SK-N-SH (cell line): Measurements from ENCODE around the gene LGALS3. TPM values are rescaled to one million over a fixed set of nuclear protein-coding genes. Genes with fewer than 3 reads are reported as not detected.

ENCODE experiments used
- CTCF ChIA-PET: fragments of 300-600, 350-600 bp; formaldehyde crosslinking; extraction: SDS; loops from one replicate; lab custom pipeline; 2021; lab: Yijun Ruan, JAX
- POLR2A ChIA-PET: fragments of 350-600 bp; sonication (Branson Sonifier 250); formaldehyde crosslinking; extraction: SDS; loops from one replicate; lab custom pipeline; 2020; ENCODE audit warnings: antibody characterized with exemption, inconsistent platforms; lab: Yijun Ruan, JAX
- DNase-seq: peaks from one replicate; pipeline ENCODE4 v3.0.0; 2012
- H2AFZ ChIP-seq: fragments of 200-600 bp; sonication (generic); 2 replicates; pipeline ENCODE4 v1.8.1; 2016; ENCODE audit warnings: antibody characterized with exemption, mild to moderate bottlenecking, low read depth
- H3F3A ChIP-seq: fragments of 200-600 bp; sonication (generic); replicated peaks from 2 replicates; pipeline ENCODE3; 2016; ENCODE audit warnings: antibody characterized with exemption, mild to moderate bottlenecking; ENCODE audit not compliant: insufficient read depth
- H3K27ac ChIP-seq, 2 experiments: fragments of 200-500 bp in 1 of 2; fragments of 200-600 bp in 1 of 2; sonication (Bioruptor generic) in 1 of 2; sonication (generic), shearing (Covaris generic) in 1 of 2; 2 replicates each; pipeline versions ENCODE4 v1.5.1 to v1.6.1; 2014 to 2016; ENCODE audit warnings: low read depth in 2 of 2, inconsistent platforms in 1 of 2, low read length in 1 of 2, mild to moderate bottlenecking in 1 of 2, mixed read lengths in 1 of 2
- H3K27me3 ChIP-seq: fragments of 200-600 bp; sonication (generic), shearing (Covaris generic); 2 replicates; pipeline ENCODE4 v1.6.1; 2016; ENCODE audit warnings: mixed run types; ENCODE audit not compliant: insufficient read depth
- H3K36me3 ChIP-seq, 2 experiments: fragments of 200-500 bp in 1 of 2; fragments of 200-600 bp in 1 of 2; sonication (Bioruptor generic) in 1 of 2; sonication (generic) in 1 of 2; replicated peaks in 1 of 2; 2 replicates each; pipeline versions ENCODE3 to v1.5.1; 2014 to 2016; ENCODE audit warnings: low read length in 1 of 2, mild to moderate bottlenecking in 1 of 2; ENCODE audit not compliant: insufficient read depth in 2 of 2, control insufficient read depth in 1 of 2
- H3K4me1 ChIP-seq, 2 experiments: fragments of 200-500 bp in 1 of 2; fragments of 200-600 bp in 1 of 2; sonication (Bioruptor generic) in 1 of 2; sonication (generic), shearing (Covaris generic) in 1 of 2; 2 replicates each; pipeline versions ENCODE4 v1.5.1 to v1.6.1; 2014 to 2016; ENCODE audit warnings: low read depth in 1 of 2, low read length in 1 of 2, mixed run types in 1 of 2; ENCODE audit not compliant: insufficient read depth in 2 of 2, control insufficient read depth in 1 of 2
- H3K4me2 ChIP-seq: fragments of 200-600 bp; sonication (generic), shearing (Covaris generic); 2 replicates; pipeline ENCODE4 v1.6.1; 2017; ENCODE audit warnings: mixed run types
- H3K4me3 ChIP-seq, 2 experiments: fragments of 200-500 bp in 1 of 2; fragments of 200-600 bp in 1 of 2; sonication (Bioruptor generic) in 1 of 2; sonication (generic), shearing (Covaris generic) in 1 of 2; 2 replicates each; pipeline versions ENCODE4 v1.5.1 to v1.8.1; 2014 to 2016; ENCODE audit warnings: low read depth in 2 of 2, inconsistent platforms in 1 of 2, low read length in 1 of 2, mild to moderate bottlenecking in 1 of 2, mixed read lengths in 1 of 2, moderate library complexity in 1 of 2
- H3K79me2 ChIP-seq: fragments of 200-600 bp; sonication (generic); 2 replicates; pipeline ENCODE4 v1.8.1; 2017; ENCODE audit warnings: mild to moderate bottlenecking; ENCODE audit not compliant: insufficient read depth
- H3K9ac ChIP-seq: fragments of 200-600 bp; sonication (generic); 2 replicates; pipeline ENCODE4 v1.6.1; 2017; ENCODE audit warnings: mixed run types
- H3K9me2 ChIP-seq: fragments of 200-600 bp; sonication (generic); 2 replicates; pipeline ENCODE4 v1.6.1; 2017; ENCODE audit warnings: mixed run types
- H3K9me3 ChIP-seq: fragments of 200-600 bp; sonication (generic); 2 replicates; pipeline ENCODE4 v1.6.1; 2017; ENCODE audit warnings: mixed run types, mild to moderate bottlenecking, moderate library complexity
- H4K20me1 ChIP-seq: fragments of 200-600 bp; sonication (generic); 2 replicates; pipeline ENCODE4 v1.6.1; 2017; ENCODE audit warnings: mild to moderate bottlenecking, mixed run types; ENCODE audit not compliant: insufficient read depth
- CHD2 ChIP-seq: fragments of 150-350 bp; IDR thresholded peaks from 2 replicates; pipeline ENCODE4 v1.6.1; 2018; ENCODE audit warnings: low read length; ENCODE audit not compliant: partially characterized antibody
- ELF1 ChIP-seq: IDR thresholded peaks from 2 replicates; pipeline ENCODE4 v1.4.0; 2012
- FOSL2 ChIP-seq: IDR thresholded peaks from 2 replicates; pipeline ENCODE4 v1.4.0; 2012; ENCODE audit warnings: low read depth, mild to moderate bottlenecking, moderate library complexity, borderline replicate concordance
- FOXM1 ChIP-seq: IDR thresholded peaks from 2 replicates; pipeline ENCODE4 v1.4.0; 2012; ENCODE audit warnings: low read depth, mild to moderate bottlenecking
- GABPA ChIP-seq: IDR thresholded peaks from 2 replicates; pipeline ENCODE4 v1.4.0; 2012; ENCODE audit warnings: low read depth, mild to moderate bottlenecking
- JUND ChIP-seq: IDR thresholded peaks from 2 replicates; pipeline ENCODE4 v1.4.0; 2012
- MXI1 ChIP-seq: IDR thresholded peaks from 2 replicates; pipeline ENCODE4 v1.6.1; 2012; ENCODE audit warnings: mild to moderate bottlenecking, low read depth, low read length, improper control_type of control experiment
- NFIC ChIP-seq: IDR thresholded peaks from 2 replicates; pipeline ENCODE4 v1.4.0; 2012; ENCODE audit warnings: borderline replicate concordance
- NRF1 ChIP-seq: IDR thresholded peaks from 2 replicates; pipeline ENCODE4 v1.6.1; 2012; ENCODE audit warnings: low read depth, mild to moderate bottlenecking, low read length
- RAD21 ChIP-seq: IDR thresholded peaks from 2 replicates; pipeline ENCODE4 v1.6.1; 2012; ENCODE audit warnings: mild to moderate bottlenecking, low read length
- RCOR1 ChIP-seq: fragments of 150-350 bp; IDR thresholded peaks from 2 replicates; pipeline ENCODE4 v1.6.1; 2017; ENCODE audit warnings: antibody characterized with exemption, low read length
- RFX5 ChIP-seq: IDR thresholded peaks from 2 replicates; pipeline ENCODE4 v1.6.1; 2012; ENCODE audit warnings: mild to moderate bottlenecking, improper control_type of control experiment, low read length
- SIN3A ChIP-seq: IDR thresholded peaks from 2 replicates; pipeline ENCODE4 v1.6.1; 2012; ENCODE audit warnings: low read depth, mild to moderate bottlenecking, low read length, moderate library complexity, borderline replicate concordance
- SMC3 ChIP-seq: IDR thresholded peaks from 2 replicates; pipeline ENCODE4 v1.6.1; 2012; ENCODE audit warnings: low read depth, low read length, improper control_type of control experiment
- TAF1 ChIP-seq: IDR thresholded peaks from 2 replicates; pipeline ENCODE4 v1.6.1; 2012; ENCODE audit warnings: low read depth, mild to moderate bottlenecking, low read length, moderate library complexity, borderline replicate concordance
- TCF12 ChIP-seq: IDR thresholded peaks from 2 replicates; pipeline ENCODE4 v1.4.0; 2012
- TEAD4 ChIP-seq: IDR thresholded peaks from 2 replicates; pipeline ENCODE4 v1.4.0; 2012; ENCODE audit warnings: mild to moderate bottlenecking, borderline replicate concordance; ENCODE audit not compliant: insufficient read depth
- YY1 ChIP-seq: IDR thresholded peaks from 2 replicates; pipeline ENCODE4 v1.4.0; 2012; ENCODE audit warnings: low read depth, mild to moderate bottlenecking
- WGBS: methylation state at CpG from one replicate; pipeline ENCODE4 v1.1.6; 2017; ENCODE audit warnings: low lambda C conversion rate; 5-methylcytosine and 5-hydroxymethylcytosine counted together
- polyA plus RNA-seq, 3 experiments: library from polyadenylated mRNA; depleted of rRNA; stranded (reverse); fragments of >200 nt; gene quantifications; 2 replicates each; pipeline ENCODE4 v1.2.3, GENCODE V29; 2012
- TF ChIP-seq, protein P1 (sequence below): fragments of 200-600 bp; sonication (generic); IDR thresholded peaks from 2 replicates; pipeline ENCODE4 v1.6.1; 2017; ENCODE audit warnings: antibody characterized with exemption, mild to moderate bottlenecking, moderate library complexity
- TF ChIP-seq, protein P2 (sequence below): IDR thresholded peaks from 2 replicates; pipeline ENCODE4 v1.4.0; 2012; ENCODE audit warnings: low read depth, borderline replicate concordance

Gene LGALS3
- polyA plus RNA-seq, 1 of the 3 experiments (the other 2 are of a cell fraction) = 59.8 TPM

DNA sequence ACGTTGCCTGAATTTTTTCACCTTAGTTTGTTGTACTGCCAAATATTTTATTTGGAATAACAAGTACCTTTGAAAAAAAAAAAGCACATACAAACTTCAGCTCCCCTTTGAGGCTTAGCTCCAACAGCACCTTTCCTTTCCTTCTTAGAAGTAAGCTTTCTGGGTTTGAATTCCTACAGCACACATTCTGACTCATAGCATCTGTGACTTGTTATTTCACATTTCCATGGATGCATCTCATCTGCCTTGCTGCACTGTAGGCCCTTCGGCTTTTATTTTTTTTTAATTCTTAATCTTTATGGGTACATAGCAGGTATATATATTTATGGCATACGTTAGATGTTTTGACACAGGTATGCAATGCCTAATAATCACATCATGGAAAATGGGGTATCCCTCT, 7.2 kb downstream of the LGALS3 start:
- peaks cover 68% of the 10 kb centered on the region for H3K79me2 ChIP-seq
- H3F3A ChIP-seq = peaks cover 11% of the 10 kb centered on the region
- no peak overlapping the region for H3K4me2 ChIP-seq
- POLR2A ChIA-PET = no interaction called here
- peak overlapping the region; percentile 11 to 38; a peak in 3 of 4 replicates for H3K27ac ChIP-seq
- peaks cover 8% of the 10 kb centered on the region; the same call in 1 of the 2 replicates for H4K20me1 ChIP-seq
- no peak for DNase-seq
- no peak overlapping the region for H3K9ac ChIP-seq
- no peaks in the 10 kb centered on the region for H3K9me3 ChIP-seq
- no peaks in the 10 kb centered on the region for H3K27me3 ChIP-seq
- H3K9me2 ChIP-seq = no peaks in the 10 kb centered on the region
- H3K4me1 ChIP-seq = peaks cover 15 to 16% of the 10 kb centered on the region in 2 experiments; a peak in 3 of 4 replicates
- WGBS = 82% methylated on average over 3 of the region's 3 CpGs
- peaks cover 30 to 35% of the 10 kb centered on the region in 2 experiments for H3K36me3 ChIP-seq
- no peak overlapping the region for H3K4me3 ChIP-seq
- CTCF ChIA-PET = interaction anchor here (1.1 to 1.3 kb wide), 2 partner anchors 22 to 34 kb away, joined by 3 read pairs; no protein-coding TSS in a partner anchor
- H2AFZ ChIP-seq = no peak overlapping the region
- TF ChIP-seq RFX5 (no peak), TCF12 (peak; percentile 80), ELF1 (no peak), MXI1 (no peak), JUND (peak; percentile 44), FOSL2 (peak; percentile 55; the same call in 1 of the 2 replicates), GABPA (no peak), RCOR1 (no peak)
- TF ChIP-seq, protein P1, sequence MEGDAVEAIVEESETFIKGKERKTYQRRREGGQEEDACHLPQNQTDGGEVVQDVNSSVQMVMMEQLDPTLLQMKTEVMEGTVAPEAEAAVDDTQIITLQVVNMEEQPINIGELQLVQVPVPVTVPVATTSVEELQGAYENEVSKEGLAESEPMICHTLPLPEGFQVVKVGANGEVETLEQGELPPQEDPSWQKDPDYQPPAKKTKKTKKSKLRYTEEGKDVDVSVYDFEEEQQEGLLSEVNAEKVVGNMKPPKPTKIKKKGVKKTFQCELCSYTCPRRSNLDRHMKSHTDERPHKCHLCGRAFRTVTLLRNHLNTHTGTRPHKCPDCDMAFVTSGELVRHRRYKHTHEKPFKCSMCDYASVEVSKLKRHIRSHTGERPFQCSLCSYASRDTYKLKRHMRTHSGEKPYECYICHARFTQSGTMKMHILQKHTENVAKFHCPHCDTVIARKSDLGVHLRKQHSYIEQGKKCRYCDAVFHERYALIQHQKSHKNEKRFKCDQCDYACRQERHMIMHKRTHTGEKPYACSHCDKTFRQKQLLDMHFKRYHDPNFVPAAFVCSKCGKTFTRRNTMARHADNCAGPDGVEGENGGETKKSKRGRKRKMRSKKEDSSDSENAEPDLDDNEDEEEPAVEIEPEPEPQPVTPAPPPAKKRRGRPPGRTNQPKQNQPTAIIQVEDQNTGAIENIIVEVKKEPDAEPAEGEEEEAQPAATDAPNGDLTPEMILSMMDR = no peak

DNA sequence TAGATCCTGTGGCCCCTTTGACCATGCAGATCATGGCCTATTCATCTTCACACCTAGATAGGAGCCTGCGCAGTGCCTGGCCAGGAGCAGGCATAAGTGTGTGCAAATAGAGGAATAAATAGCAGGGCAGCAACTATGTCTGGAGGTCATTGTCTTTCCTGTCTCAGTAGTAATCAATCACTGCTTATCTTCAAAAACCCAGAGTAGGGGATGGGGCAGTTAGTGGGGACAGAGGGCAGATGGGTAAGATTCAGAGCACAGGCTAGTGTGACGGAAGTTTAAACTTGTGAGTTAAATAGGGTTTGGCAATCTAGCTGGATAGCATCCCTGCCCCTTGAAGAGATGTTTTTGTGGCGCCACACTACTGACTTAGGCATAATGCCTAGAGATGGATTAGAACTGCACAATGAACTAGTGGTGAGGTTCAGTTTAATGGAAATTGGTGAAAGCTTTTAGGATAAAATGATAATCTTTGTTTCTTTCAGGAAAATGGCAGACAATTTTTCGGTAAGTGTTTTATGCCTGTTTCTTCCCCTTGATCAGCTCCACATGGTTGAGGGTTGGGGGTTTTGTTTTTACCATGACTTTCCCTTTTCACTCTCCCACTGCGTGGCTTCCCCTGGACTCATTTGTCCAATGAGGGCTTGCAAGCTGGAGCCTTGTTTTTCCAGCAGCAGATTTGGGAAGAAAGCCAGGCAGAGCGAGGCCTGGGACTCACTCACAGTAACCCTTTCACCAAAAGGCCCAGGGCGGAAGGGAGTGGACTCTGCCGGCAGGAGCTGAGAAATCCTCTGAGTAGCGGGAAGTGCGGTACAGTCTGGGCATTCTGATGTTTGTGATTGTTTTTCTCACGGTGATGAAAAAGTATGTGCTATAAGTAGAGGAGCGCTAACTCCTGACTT, 8.1 kb downstream of the LGALS3 start:
- Histone ChIP-seq H3K4me2 (no peak overlapping the region), H3F3A (peaks cover 11% of the 10 kb centered on the region), H3K9ac (no peak overlapping the region), H3K9me2 (no peaks in the 10 kb centered on the region), H4K20me1 (peaks cover 8% of the 10 kb centered on the region; the same call in 1 of the 2 replicates), H3K27me3 (no peaks in the 10 kb centered on the region)
- no peak for TF ChIP-seq SMC3
- TF ChIP-seq SIN3A = no peak
- TF ChIP-seq, protein P2, sequence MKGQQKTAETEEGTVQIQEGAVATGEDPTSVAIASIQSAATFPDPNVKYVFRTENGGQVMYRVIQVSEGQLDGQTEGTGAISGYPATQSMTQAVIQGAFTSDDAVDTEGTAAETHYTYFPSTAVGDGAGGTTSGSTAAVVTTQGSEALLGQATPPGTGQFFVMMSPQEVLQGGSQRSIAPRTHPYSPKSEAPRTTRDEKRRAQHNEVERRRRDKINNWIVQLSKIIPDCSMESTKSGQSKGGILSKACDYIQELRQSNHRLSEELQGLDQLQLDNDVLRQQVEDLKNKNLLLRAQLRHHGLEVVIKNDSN = no peak
- no peak for TF ChIP-seq ELF1
- TF ChIP-seq YY1 = no peak
- no peak for TF ChIP-seq MXI1
- TF ChIP-seq, protein P1 = no peak
- no peak for TF ChIP-seq JUND
- no peak for TF ChIP-seq NRF1
- no peak for TF ChIP-seq TAF1
- no peak for TF ChIP-seq FOXM1
- TF ChIP-seq TEAD4 = no peak
- TF ChIP-seq CHD2 = no peak
- no peak for TF ChIP-seq NFIC
- TF ChIP-seq RAD21 = no peak
- TF ChIP-seq, all 33 proteins: peak for 0
- Histone ChIP-seq H3K79me2 (peaks cover 60% of the 10 kb centered on the region), H3K4me3 (no peak overlapping the region), H3K9me3 (no peaks in the 10 kb centered on the region), H3K36me3 (peaks cover 39 to 44% of the 10 kb centered on the region in 2 experiments), H3K4me1 (peaks cover 15 to 16% of the 10 kb centered on the region in 2 experiments; a peak in 3 of 4 replicates), H3K27ac (peak overlapping the region; percentile 38 to 56), H2AFZ (no peak overlapping the region)
- WGBS = 80% methylated on average over 12 of the region's 12 CpGs
- ChIA-PET POLR2A (interaction anchor here (0.6 kb wide), 1 partner anchor 69 kb away, joined by 3 read pairs; no protein-coding TSS in a partner anchor), CTCF (interaction anchor here (0.7 to 2.8 kb wide), 10 partner anchors 7 to 47 kb away, joined by 3 to 21 read pairs (median 4); no protein-coding TSS in a partner anchor)
- DNase-seq = peak; percentile 39
